ENCODE results near the gene TENT5A. TPM values are rescaled to one million over a fixed set of nuclear protein-coding genes. Genes with fewer than 3 reads are reported as not detected.

TENT5A gene
- total RNA-seq, 1 experiment from 2014 or later = not detected

DNA sequence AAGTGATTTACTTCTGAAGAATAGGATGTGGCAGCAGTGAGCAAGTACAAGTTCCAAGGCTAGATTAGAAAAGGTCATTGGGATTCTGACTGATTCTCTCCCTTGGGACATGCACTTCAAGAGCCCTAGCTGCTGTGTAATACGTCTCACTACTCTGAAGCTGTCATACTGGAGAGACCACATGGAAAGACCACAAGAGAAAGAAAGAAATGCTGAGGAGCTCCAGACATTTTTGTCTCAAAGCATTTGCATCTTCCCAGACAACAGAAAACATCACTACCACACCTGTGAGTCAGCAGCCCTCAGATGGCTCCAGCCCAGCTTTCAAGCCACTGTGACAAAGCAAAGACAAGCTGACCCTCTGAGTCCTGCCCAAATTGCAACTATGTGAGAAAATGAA lies 20.7 kb downstream of the TENT5A start:
- Histone ChIP-seq H3K4me2 (ENCODE audit: low read depth, low read length, poor library complexity, severe bottlenecking) (no peak overlapping the region), H3K27me3 (ENCODE audit: low read length) (no peaks in the 10 kb centered on the region), H3K36me3 (ENCODE audit: insufficient read depth, low read length) (no peaks in the 10 kb centered on the region), H3K9ac (ENCODE audit: low read length) (no peak overlapping the region), H3K9me3 (ENCODE audit: low read length) (no peaks in the 10 kb centered on the region), H3K9me2 (replicated peaks; ENCODE audit: insufficient read depth, low read length) (no peaks in the 10 kb centered on the region), H3K4me1 (ENCODE audit: low read length) (no peaks in the 10 kb centered on the region), H3K27ac (ENCODE audit: low read length) (no peak overlapping the region), H2AFZ (ENCODE audit: low read length) (no peak overlapping the region), H4K20me1 (ENCODE audit: insufficient read depth, low read depth, low read length) (no peaks in the 10 kb centered on the region), H3K4me3 (ENCODE audit: low read length) (no peak overlapping the region), H3K79me2 (ENCODE audit: low read length) (no peaks in the 10 kb centered on the region)
- no peak for DNase-seq

DNA sequence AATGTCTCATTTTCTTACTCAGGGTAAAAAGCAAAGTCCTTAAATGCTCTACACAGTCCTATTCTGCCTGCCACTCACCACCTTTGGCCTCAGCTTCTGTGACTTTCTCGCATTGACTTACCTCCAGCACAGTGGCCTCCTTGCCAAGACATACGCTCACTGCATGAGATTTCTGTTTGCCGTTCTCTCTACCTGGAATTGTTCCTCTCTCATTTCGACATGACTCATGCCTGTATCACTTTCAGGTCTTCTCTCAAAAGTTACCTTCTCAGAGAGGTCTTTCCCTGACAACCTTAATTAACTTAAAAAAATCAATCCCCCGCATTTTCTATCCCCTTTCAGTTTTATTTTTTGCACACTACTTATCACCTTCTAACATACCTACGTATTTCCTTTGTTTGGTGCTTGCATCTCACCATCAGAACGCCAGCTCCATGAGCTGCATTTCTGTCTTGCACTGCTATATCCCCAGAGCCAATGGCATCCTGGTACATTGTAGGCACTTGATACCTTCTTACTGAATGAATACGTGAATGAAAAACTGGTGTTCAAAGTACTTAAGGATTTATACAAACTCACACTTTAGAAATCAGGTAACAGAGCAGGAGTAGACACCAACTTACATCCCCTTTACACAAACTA lies 24.5 kb downstream of the TENT5A start:
- no peak overlapping the region for H3K4me3 ChIP-seq (ENCODE audit: low read length)
- H3K9me2 ChIP-seq (replicated peaks; ENCODE audit: insufficient read depth, low read length) = no peaks in the 10 kb centered on the region
- no peaks in the 10 kb centered on the region for H3K4me1 ChIP-seq (ENCODE audit: low read length)
- no peak for DNase-seq
- no peaks in the 10 kb centered on the region for H3K79me2 ChIP-seq (ENCODE audit: low read length)
- H3K36me3 ChIP-seq (ENCODE audit: insufficient read depth, low read length) = no peaks in the 10 kb centered on the region
- H2AFZ ChIP-seq (ENCODE audit: low read length) = no peak overlapping the region
- no peaks in the 10 kb centered on the region for H3K27me3 ChIP-seq (ENCODE audit: low read length)
- no peaks in the 10 kb centered on the region for H4K20me1 ChIP-seq (ENCODE audit: insufficient read depth, low read depth, low read length)
- H3K4me2 ChIP-seq (ENCODE audit: low read depth, low read length, poor library complexity, severe bottlenecking) = no peak overlapping the region
- no peak overlapping the region for H3K27ac ChIP-seq (ENCODE audit: low read length)
- no peak overlapping the region for H3K9ac ChIP-seq (ENCODE audit: low read length)
- H3K9me3 ChIP-seq (ENCODE audit: low read length) = no peaks in the 10 kb centered on the region

DNA sequence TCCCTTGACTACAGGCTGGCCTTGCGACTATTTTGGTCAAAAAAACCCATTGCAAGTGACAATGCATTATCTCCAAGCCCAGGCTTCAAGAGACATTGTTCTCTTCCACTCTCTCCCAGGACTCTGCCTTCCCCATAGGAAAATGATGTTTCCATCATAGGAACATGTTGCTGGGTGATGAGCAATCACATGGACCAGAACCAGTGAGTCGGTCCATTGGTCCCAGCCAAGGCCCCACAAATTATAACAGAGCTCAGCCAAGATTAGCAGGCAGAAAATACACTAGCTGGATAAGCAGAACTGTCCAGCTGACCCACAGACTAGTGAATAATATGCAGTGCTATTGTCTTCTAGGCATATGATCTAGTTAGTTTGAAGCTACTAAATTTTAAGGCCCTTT lies 27.4 kb downstream of the TENT5A start:
- Histone ChIP-seq H3K4me3 (ENCODE audit: low read length) (no peak overlapping the region), H3K9me3 (ENCODE audit: low read length) (no peaks in the 10 kb centered on the region), H3K4me1 (ENCODE audit: low read length) (no peaks in the 10 kb centered on the region), H2AFZ (ENCODE audit: low read length) (no peak overlapping the region), H3K27ac (ENCODE audit: low read length) (no peak overlapping the region), H3K9ac (ENCODE audit: low read length) (no peak overlapping the region), H4K20me1 (ENCODE audit: insufficient read depth, low read depth, low read length) (no peaks in the 10 kb centered on the region), H3K36me3 (ENCODE audit: insufficient read depth, low read length) (no peaks in the 10 kb centered on the region), H3K4me2 (ENCODE audit: low read depth, low read length, poor library complexity, severe bottlenecking) (no peak overlapping the region), H3K27me3 (ENCODE audit: low read length) (no peaks in the 10 kb centered on the region), H3K79me2 (ENCODE audit: low read length) (no peaks in the 10 kb centered on the region), H3K9me2 (replicated peaks; ENCODE audit: insufficient read depth, low read length) (peaks cover 1% of the 10 kb centered on the region; the same call in 1 of the 2 replicates)
- DNase-seq = no peak

DNA sequence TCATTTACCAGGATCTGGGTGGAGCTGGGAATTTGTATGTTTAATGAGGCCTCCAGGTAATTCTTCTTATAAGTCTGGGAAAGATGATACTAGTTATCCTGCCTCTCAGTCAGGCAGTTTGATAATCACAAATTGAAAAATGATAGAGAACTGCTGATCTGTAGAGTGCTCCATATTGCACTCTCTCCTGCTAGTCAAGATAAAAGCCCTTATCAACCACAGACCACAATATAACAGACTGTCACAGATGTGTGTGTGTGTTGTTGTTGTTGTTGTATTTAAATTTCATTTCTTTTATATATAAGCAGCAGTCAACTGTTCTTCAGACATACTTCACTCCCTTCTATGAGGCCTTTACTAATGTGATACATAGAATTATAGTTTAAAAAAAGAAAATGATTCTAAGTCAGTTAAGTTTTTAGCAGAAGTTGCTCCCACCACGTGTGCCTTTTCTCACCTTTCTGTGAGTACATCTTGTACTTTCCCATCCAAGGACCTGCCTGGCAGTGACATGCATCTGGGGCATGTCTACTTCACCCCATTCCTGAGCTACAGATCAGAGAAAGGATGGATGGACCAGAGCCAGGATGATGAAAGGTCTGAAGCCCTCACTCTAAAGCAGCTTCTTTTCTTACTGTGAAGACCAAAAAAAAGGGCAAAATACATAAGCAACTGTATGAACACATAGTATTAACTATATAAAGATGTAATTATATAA lies 29.8 kb downstream of the TENT5A start:
- Histone ChIP-seq H3K9ac (ENCODE audit: low read length) (no peak overlapping the region), H4K20me1 (ENCODE audit: insufficient read depth, low read depth, low read length) (no peaks in the 10 kb centered on the region), H3K36me3 (ENCODE audit: insufficient read depth, low read length) (no peaks in the 10 kb centered on the region), H3K79me2 (ENCODE audit: low read length) (no peaks in the 10 kb centered on the region), H3K4me2 (ENCODE audit: low read depth, low read length, poor library complexity, severe bottlenecking) (no peak overlapping the region), H3K27me3 (ENCODE audit: low read length) (no peaks in the 10 kb centered on the region), H3K9me3 (ENCODE audit: low read length) (no peaks in the 10 kb centered on the region), H2AFZ (ENCODE audit: low read length) (no peak overlapping the region), H3K27ac (ENCODE audit: low read length) (no peak overlapping the region), H3K4me3 (ENCODE audit: low read length) (no peak overlapping the region), H3K4me1 (ENCODE audit: low read length) (no peaks in the 10 kb centered on the region), H3K9me2 (replicated peaks; ENCODE audit: insufficient read depth, low read length) (peaks cover 6% of the 10 kb centered on the region; the same call in 1 of the 2 replicates)
- DNase-seq = no peak

DNA sequence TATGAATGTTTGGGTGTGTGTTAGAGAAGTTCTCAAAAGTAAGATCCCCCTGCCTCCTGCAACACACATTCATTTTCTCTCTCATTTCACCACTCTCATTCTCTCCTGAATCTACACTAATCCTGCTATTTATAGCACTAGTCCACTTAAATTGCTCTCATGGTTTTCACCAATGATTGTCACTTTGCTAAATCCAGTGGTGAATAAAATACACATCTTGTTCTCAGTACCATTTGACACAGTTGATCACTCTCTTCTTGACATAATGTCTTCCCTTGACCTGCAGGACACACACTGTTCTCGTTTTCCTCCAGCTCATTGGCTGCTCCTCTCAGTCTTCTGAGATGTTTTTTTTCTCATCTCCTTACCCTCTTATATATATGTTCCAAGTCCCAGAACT lies 32.1 kb downstream of the TENT5A start:
- H3K4me2 ChIP-seq (ENCODE audit: low read depth, low read length, poor library complexity, severe bottlenecking) = no peak overlapping the region
- no peaks in the 10 kb centered on the region for H3K36me3 ChIP-seq (ENCODE audit: insufficient read depth, low read length)
- H3K9me3 ChIP-seq (ENCODE audit: low read length) = no peaks in the 10 kb centered on the region
- H3K4me1 ChIP-seq (ENCODE audit: low read length) = no peaks in the 10 kb centered on the region
- no peak overlapping the region for H2AFZ ChIP-seq (ENCODE audit: low read length)
- no peaks in the 10 kb centered on the region for H3K27me3 ChIP-seq (ENCODE audit: low read length)
- H3K79me2 ChIP-seq (ENCODE audit: low read length) = no peaks in the 10 kb centered on the region
- DNase-seq = no peak
- H3K9ac ChIP-seq (ENCODE audit: low read length) = no peak overlapping the region
- H3K27ac ChIP-seq (ENCODE audit: low read length) = no peak overlapping the region
- peaks cover 6% of the 10 kb centered on the region; the same call in 1 of the 2 replicates for H3K9me2 ChIP-seq (replicated peaks; ENCODE audit: insufficient read depth, low read length)
- H3K4me3 ChIP-seq (ENCODE audit: low read length) = no peak overlapping the region
- no peaks in the 10 kb centered on the region for H4K20me1 ChIP-seq (ENCODE audit: insufficient read depth, low read depth, low read length)

DNA sequence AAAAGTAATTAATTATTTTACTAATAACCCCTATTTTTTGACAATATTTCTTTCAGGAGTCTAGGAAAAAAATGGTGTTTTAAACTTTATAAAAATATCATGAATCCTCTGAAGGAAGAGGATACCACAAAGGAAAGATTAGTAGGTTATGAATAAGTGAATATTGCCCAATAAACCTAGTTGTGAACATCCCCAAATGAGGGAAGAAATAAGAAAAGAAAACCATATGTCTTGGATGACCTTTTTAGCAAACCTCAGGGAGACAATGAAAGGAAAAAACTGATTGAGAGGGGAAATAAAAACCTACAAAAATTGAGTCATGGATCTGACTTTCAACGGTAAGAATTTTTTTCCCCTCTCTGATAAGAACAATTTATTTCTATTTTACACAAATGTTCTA lies 34.4 kb downstream of the TENT5A start:
- H2AFZ ChIP-seq (ENCODE audit: low read length) = no peak overlapping the region
- no peaks in the 10 kb centered on the region for H4K20me1 ChIP-seq (ENCODE audit: insufficient read depth, low read depth, low read length)
- DNase-seq = no peak
- no peak overlapping the region for H3K4me3 ChIP-seq (ENCODE audit: low read length)
- H3K4me2 ChIP-seq (ENCODE audit: low read depth, low read length, poor library complexity, severe bottlenecking) = no peak overlapping the region
- no peaks in the 10 kb centered on the region for H3K27me3 ChIP-seq (ENCODE audit: low read length)
- no peaks in the 10 kb centered on the region for H3K36me3 ChIP-seq (ENCODE audit: insufficient read depth, low read length)
- H3K27ac ChIP-seq (ENCODE audit: low read length) = no peak overlapping the region
- no peaks in the 10 kb centered on the region for H3K9me3 ChIP-seq (ENCODE audit: low read length)
- H3K9ac ChIP-seq (ENCODE audit: low read length) = no peak overlapping the region
- no peaks in the 10 kb centered on the region for H3K79me2 ChIP-seq (ENCODE audit: low read length)
- no peaks in the 10 kb centered on the region for H3K4me1 ChIP-seq (ENCODE audit: low read length)
- H3K9me2 ChIP-seq (replicated peaks; ENCODE audit: insufficient read depth, low read length) = peaks cover 6% of the 10 kb centered on the region; the same call in 1 of the 2 replicates

DNA sequence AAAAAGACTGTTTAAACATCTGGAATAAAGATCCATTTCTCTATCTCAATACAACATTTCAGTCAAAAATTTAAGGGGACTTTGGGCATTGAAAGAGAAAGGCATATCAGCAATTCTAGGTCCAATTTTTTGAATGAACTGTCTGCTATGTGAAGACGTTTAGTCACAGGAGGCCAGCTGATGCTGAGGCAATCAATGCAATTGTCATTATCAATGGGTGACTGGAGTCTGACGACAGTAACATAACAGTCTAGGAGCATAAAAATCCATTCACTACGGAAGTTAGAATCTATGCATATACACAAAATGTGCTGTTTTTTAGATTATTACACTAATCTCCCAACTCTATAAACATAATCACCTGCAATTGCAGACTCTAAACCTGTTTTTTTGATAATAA lies 37.8 kb downstream of the TENT5A start:
- Histone ChIP-seq H3K9me2 (replicated peaks; ENCODE audit: insufficient read depth, low read length) (0 out of 2 replicates have a peak, but pooled peaks cover under 1% of the 10 kb centered on the region), H3K36me3 (ENCODE audit: insufficient read depth, low read length) (no peaks in the 10 kb centered on the region), H3K4me2 (ENCODE audit: low read depth, low read length, poor library complexity, severe bottlenecking) (no peak overlapping the region), H3K9me3 (ENCODE audit: low read length) (no peaks in the 10 kb centered on the region), H3K9ac (ENCODE audit: low read length) (no peak overlapping the region), H3K79me2 (ENCODE audit: low read length) (no peaks in the 10 kb centered on the region), H3K4me1 (ENCODE audit: low read length) (no peaks in the 10 kb centered on the region), H3K27me3 (ENCODE audit: low read length) (no peaks in the 10 kb centered on the region), H3K4me3 (ENCODE audit: low read length) (no peak overlapping the region), H4K20me1 (ENCODE audit: insufficient read depth, low read depth, low read length) (no peaks in the 10 kb centered on the region), H3K27ac (ENCODE audit: low read length) (no peak overlapping the region), H2AFZ (ENCODE audit: low read length) (no peak overlapping the region)
- DNase-seq = no peak

DNA sequence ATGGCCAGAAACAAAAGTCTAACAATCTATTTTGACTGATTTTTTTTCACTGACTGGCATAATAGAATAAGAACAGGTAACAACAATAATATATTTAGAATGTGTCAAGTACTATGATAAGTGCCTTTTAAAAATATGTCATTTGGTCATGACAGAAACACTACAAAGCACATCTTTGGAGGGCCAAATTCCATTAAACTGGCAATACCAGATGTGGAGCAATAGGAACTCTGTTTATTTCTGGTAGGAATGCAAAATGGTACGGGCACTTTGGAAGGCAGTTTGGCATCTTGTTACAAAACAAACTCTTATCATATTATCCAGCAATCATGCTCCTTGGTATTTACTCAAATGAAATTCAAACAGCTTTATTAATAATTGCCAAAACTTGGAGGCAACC lies 39.3 kb downstream of the TENT5A start:
- Histone ChIP-seq H3K9me2 (replicated peaks; ENCODE audit: insufficient read depth, low read length) (no peaks in the 10 kb centered on the region), H3K79me2 (ENCODE audit: low read length) (no peaks in the 10 kb centered on the region), H3K4me1 (ENCODE audit: low read length) (no peaks in the 10 kb centered on the region), H2AFZ (ENCODE audit: low read length) (no peak overlapping the region), H3K27ac (ENCODE audit: low read length) (no peak overlapping the region), H3K4me3 (ENCODE audit: low read length) (no peak overlapping the region), H3K9ac (ENCODE audit: low read length) (no peak overlapping the region), H3K27me3 (ENCODE audit: low read length) (no peaks in the 10 kb centered on the region), H3K36me3 (ENCODE audit: insufficient read depth, low read length) (no peaks in the 10 kb centered on the region), H3K4me2 (ENCODE audit: low read depth, low read length, poor library complexity, severe bottlenecking) (no peak overlapping the region), H3K9me3 (ENCODE audit: low read length) (no peaks in the 10 kb centered on the region), H4K20me1 (ENCODE audit: insufficient read depth, low read depth, low read length) (no peaks in the 10 kb centered on the region)
- DNase-seq = no peak
